Fibroblast of peridontal ligament (primary cell): ENCODE measurements around the gene RAB14.
A peak's percentile ranks its signal among the peaks of the same experiment; 100 is the strongest.
"Not testable (repeated sequence)": the region's sequence is repeated elsewhere in the genome, so short reads cannot be mapped to it uniquely, and the experiment has no call there.

ENCODE experiments used
- DNase-seq: peaks from one replicate; pipeline ENCODE4 v3.0.0-alpha.2; 2010; ENCODE audit errors: extremely low read depth

Gene RAB14

GRCh38 chr9:121156263-121156731, 45.4 kb downstream of the RAB14 start:
- DNase-seq, result peak; percentile 90

- DNase-seq, result no peak
Observed at GRCh38 chr9:121154782-121155181, 46.9 kb downstream of the RAB14 start.

GRCh38 chr9:121153642-121154041, 48.0 kb downstream of the RAB14 start:
- no peak for DNase-seq

GRCh38 chr9:121150188-121150587, 51.5 kb downstream of the RAB14 start:
- no peak for DNase-seq

GRCh38 chr9:121144482-121144881, 57.2 kb downstream of the RAB14 start:
- DNase-seq, result no peak

GRCh38 chr9:121143771-121144170, 57.9 kb downstream of the RAB14 start:
- no peak for DNase-seq

GRCh38 chr9:121141706-121142105, 60.0 kb downstream of the RAB14 start:
- no peak for DNase-seq

GRCh38 chr9:121141306-121141705, 60.4 kb downstream of the RAB14 start:
- DNase-seq, result no peak

- DNase-seq, result no peak
Observed at GRCh38 chr9:121140162-121140561, 61.5 kb downstream of the RAB14 start.

- DNase-seq, result no peak
Observed at GRCh38 chr9:121138973-121139372, 62.7 kb downstream of the RAB14 start.

- DNase-seq, result no peak
Observed at GRCh38 chr9:121138561-121138960, 63.1 kb downstream of the RAB14 start.

- DNase-seq, result no peak
Observed at GRCh38 chr9:121135642-121136041, 66.0 kb downstream of the RAB14 start.

GRCh38 chr9:121133104-121133816, 68.4 kb downstream of the RAB14 start:
- DNase-seq, result no peak

GRCh38 chr9:121129384-121129783, 72.3 kb downstream of the RAB14 start:
- DNase-seq, result not testable (repeated sequence)
